K562 (cell line): ENCODE results near the gene ATL1. TPM values are rescaled to one million over a fixed set of nuclear protein-coding genes. Genes with fewer than 3 reads are reported as not detected.
A peak's percentile ranks its signal among the peaks of the same experiment; 100 is the strongest.

ENCODE experiments used
- CTCF ChIP-seq, 3 experiments: IDR thresholded peaks in 2 of 3; conservative IDR thresholded peaks in 1 of 3; 2 replicates each; pipeline ENCODE4 v1.5.1; 2011 to 2012; ENCODE audit warnings: low read length in 3 of 3, mild to moderate bottlenecking in 3 of 3, control low read depth in 2 of 3, improper control_type of control experiment in 1 of 3, inconsistent platforms in 1 of 3, low read depth in 1 of 3, mixed read lengths in 1 of 3, moderate library complexity in 1 of 3; ENCODE audit not compliant: insufficient read depth in 2 of 3
- DDX20 ChIP-seq: fragments of 450-650 bp; IDR thresholded peaks from 2 replicates; pipeline ENCODE4 v1.6.1; 2016; ENCODE audit warnings: missing genetic modification characterization, low read depth, mild to moderate bottlenecking, missing compliant biosample characterization, moderate library complexity
- GABPB1 ChIP-seq: sonication (generic); formaldehyde crosslinking; IDR thresholded peaks from 2 replicates; pipeline ENCODE4 v1.8.0; 2022; ENCODE audit warnings: mild to moderate bottlenecking, missing genetic modification reagents
- REST ChIP-seq, 2 experiments: fragments of 450-650 bp; formaldehyde crosslinking in 1 of 2; IDR thresholded peaks; 2 replicates each; pipeline versions ENCODE4 v1.4.0 to v1.6.1; 2014 to 2020; ENCODE audit warnings: mild to moderate bottlenecking in 2 of 2, borderline replicate concordance in 1 of 2, low read depth in 1 of 2
- TRIM28 ChIP-seq: fragments of 450-650 bp; IDR thresholded peaks from 2 replicates; pipeline ENCODE4 v1.6.1; 2017
- YBX1 ChIP-seq: fragments of 450-650 bp; IDR thresholded peaks from 2 replicates; pipeline ENCODE4 v1.7.1; 2016; ENCODE audit warnings: mild to moderate bottlenecking
- ZNF146 ChIP-seq: IDR thresholded peaks from one replicate; pipeline ENCODE4 v1.6.1; 2018; ENCODE audit warnings: missing compliant biosample characterization; ENCODE audit not compliant: unreplicated experiment
- polyA plus RNA-seq, 8 experiments: library from polyadenylated mRNA; depleted of rRNA in 4 of 8; stranded (reverse) in 5 of 8; unstranded in 3 of 8; fragments of >200 nt; fragmentation: Nextera tagmentation in 2 of 8; fragmentation: Illumina TruSeq in 1 of 8; extraction: Ambion mirVana in 2 of 8; extraction: Trizol in 1 of 8; gene quantifications; 2 replicates each; pipeline versions ENCODE4 v1.2.1 to v1.2.3, GENCODE V29; 2011 to 2014; ENCODE audit warnings: inconsistent platforms in 1 of 8, missing spikeins in 1 of 8
- total RNA-seq, 7 experiments: library from RNA; depleted of rRNA in 6 of 7; stranded (reverse); fragments of >200 nt in 6 of 7; fragmentation: Illumina TruSeq in 2 of 7; extraction: Trizol in 2 of 7; gene quantifications; 2 replicates each; pipeline versions ENCODE4 v1.2.1 to v1.2.3, GENCODE V29; 2011 to 2021; ENCODE audit warnings: low replicate concordance in 1 of 7
- TF ChIP-seq, protein P1 (sequence below): sonication (generic); formaldehyde crosslinking; IDR thresholded peaks from 2 replicates; pipeline ENCODE4 v1.8.0; 2022; ENCODE audit warnings: mild to moderate bottlenecking, missing genetic modification reagents
- TF ChIP-seq, protein P2 (sequence below), 2 experiments: IDR thresholded peaks in 1 of 2; conservative IDR thresholded peaks in 1 of 2; 2 replicates each; pipeline ENCODE4 v1.6.1; 2016; ENCODE audit warnings: low read depth in 2 of 2, mild to moderate bottlenecking in 1 of 2, missing compliant biosample characterization in 1 of 2, missing genetic modification characterization in 1 of 2, moderate library complexity in 1 of 2

ATL1 gene
- total and polyA plus RNA-seq, 9 of the 15 experiments (the other 6 are each of a cell fraction or from before 2014, with no cell fraction given), result 0.04 to 0.16 (median 0.07) TPM; not detected in 4

- TF ChIP-seq, protein P1, sequence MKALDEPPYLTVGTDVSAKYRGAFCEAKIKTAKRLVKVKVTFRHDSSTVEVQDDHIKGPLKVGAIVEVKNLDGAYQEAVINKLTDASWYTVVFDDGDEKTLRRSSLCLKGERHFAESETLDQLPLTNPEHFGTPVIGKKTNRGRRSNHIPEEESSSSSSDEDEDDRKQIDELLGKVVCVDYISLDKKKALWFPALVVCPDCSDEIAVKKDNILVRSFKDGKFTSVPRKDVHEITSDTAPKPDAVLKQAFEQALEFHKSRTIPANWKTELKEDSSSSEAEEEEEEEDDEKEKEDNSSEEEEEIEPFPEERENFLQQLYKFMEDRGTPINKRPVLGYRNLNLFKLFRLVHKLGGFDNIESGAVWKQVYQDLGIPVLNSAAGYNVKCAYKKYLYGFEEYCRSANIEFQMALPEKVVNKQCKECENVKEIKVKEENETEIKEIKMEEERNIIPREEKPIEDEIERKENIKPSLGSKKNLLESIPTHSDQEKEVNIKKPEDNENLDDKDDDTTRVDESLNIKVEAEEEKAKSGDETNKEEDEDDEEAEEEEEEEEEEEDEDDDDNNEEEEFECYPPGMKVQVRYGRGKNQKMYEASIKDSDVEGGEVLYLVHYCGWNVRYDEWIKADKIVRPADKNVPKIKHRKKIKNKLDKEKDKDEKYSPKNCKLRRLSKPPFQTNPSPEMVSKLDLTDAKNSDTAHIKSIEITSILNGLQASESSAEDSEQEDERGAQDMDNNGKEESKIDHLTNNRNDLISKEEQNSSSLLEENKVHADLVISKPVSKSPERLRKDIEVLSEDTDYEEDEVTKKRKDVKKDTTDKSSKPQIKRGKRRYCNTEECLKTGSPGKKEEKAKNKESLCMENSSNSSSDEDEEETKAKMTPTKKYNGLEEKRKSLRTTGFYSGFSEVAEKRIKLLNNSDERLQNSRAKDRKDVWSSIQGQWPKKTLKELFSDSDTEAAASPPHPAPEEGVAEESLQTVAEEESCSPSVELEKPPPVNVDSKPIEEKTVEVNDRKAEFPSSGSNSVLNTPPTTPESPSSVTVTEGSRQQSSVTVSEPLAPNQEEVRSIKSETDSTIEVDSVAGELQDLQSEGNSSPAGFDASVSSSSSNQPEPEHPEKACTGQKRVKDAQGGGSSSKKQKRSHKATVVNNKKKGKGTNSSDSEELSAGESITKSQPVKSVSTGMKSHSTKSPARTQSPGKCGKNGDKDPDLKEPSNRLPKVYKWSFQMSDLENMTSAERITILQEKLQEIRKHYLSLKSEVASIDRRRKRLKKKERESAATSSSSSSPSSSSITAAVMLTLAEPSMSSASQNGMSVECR (CRISPR knock-in tag), result no peak
- TF ChIP-seq YBX1 (no peak), CTCF (IDR thresholded peaks at IDR 0.05 in 2 of 3, conservative IDR thresholded peaks at IDR 0.05 in 1 of 3; ENCODE audit: insufficient read depth in 2 of 3, low read depth in 1 of 3, low read length in 3 of 3) (peak; percentile 14 to 55 (median 51); a peak in 5 of 6 replicates), GABPB1 (CRISPR knock-in tag) (no peak), REST (IDR thresholded peaks at IDR 0.05; ENCODE audit: borderline replicate concordance) (peak; percentile 11; the same call in 1 of the 2 replicates), REST (CRISPR knock-in tag; IDR thresholded peaks at IDR 0.05; ENCODE audit: low read depth) (no peak), ZNF146 (CRISPR knock-in tag) (no peak), DDX20 (tag) (no peak), TRIM28 (no peak)
- TF ChIP-seq, protein P2, sequence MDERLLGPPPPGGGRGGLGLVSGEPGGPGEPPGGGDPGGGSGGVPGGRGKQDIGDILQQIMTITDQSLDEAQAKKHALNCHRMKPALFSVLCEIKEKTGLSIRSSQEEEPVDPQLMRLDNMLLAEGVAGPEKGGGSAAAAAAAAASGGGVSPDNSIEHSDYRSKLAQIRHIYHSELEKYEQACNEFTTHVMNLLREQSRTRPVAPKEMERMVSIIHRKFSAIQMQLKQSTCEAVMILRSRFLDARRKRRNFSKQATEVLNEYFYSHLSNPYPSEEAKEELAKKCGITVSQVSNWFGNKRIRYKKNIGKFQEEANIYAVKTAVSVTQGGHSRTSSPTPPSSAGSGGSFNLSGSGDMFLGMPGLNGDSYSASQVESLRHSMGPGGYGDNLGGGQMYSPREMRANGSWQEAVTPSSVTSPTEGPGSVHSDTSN (CRISPR knock-in tag; IDR thresholded peaks at IDR 0.05; ENCODE audit: low read depth), result no peak
- TF ChIP-seq, protein P2 (tag; conservative IDR thresholded peaks at IDR 0.05; ENCODE audit: low read depth), result peak; percentile 69; the same call in 1 of the 2 replicates
Observed at GRCh38 chr14:50542941-50543418, 17.0 kb upstream of the ATL1 start (continued).
